Ishikawa (cell line): ENCODE results near the gene ATP8B2.
A peak's percentile ranks its signal among the peaks of the same experiment; 100 is the strongest.

Experiments used
- CEBPB ChIP-seq: IDR thresholded peaks from 2 replicates; pipeline ENCODE4 v1.6.1; 2012
- CREB1 ChIP-seq: IDR thresholded peaks from 2 replicates; pipeline ENCODE4 v1.6.1; 2012; ENCODE audit warnings: low read depth
- EGR1 ChIP-seq: IDR thresholded peaks from 2 replicates; pipeline ENCODE4 v1.6.1; 2012
- EP300 ChIP-seq: IDR thresholded peaks from 2 replicates; pipeline ENCODE4 v1.6.1; 2012; ENCODE audit warnings: borderline replicate concordance
- FOXM1 ChIP-seq: IDR thresholded peaks from 2 replicates; pipeline ENCODE4 v1.6.1; 2012; ENCODE audit warnings: low read depth, borderline replicate concordance
- MAX ChIP-seq: IDR thresholded peaks from 2 replicates; pipeline ENCODE4 v1.6.1; 2012
- NFIC ChIP-seq: IDR thresholded peaks from 2 replicates; pipeline ENCODE4 v1.6.1; 2012
- RAD21 ChIP-seq: IDR thresholded peaks from 2 replicates; pipeline ENCODE4 v1.6.1; 2012; ENCODE audit warnings: low read depth
- TAF1 ChIP-seq: IDR thresholded peaks from 2 replicates; pipeline ENCODE4 v1.6.1; 2012; ENCODE audit warnings: low read depth, mild to moderate bottlenecking
- TCF12 ChIP-seq: IDR thresholded peaks from 2 replicates; pipeline ENCODE4 v1.6.1; 2012; ENCODE audit warnings: low read depth
- TEAD4 ChIP-seq: IDR thresholded peaks from 2 replicates; pipeline ENCODE4 v1.6.1; 2012
- USF1 ChIP-seq: IDR thresholded peaks from 2 replicates; pipeline ENCODE4 v1.6.1; 2012
- YY1 ChIP-seq: IDR thresholded peaks from 2 replicates; pipeline ENCODE4 v1.6.1; 2012; ENCODE audit warnings: low read depth
- ZBTB7A ChIP-seq: IDR thresholded peaks from 2 replicates; pipeline ENCODE4 v1.6.1; 2012; ENCODE audit warnings: low read depth
- TF ChIP-seq, protein P1 (sequence below): IDR thresholded peaks from 2 replicates; pipeline ENCODE4 v1.6.1; 2012; ENCODE audit warnings: low read depth, mild to moderate bottlenecking

Gene ATP8B2

GRCh38 chr1:154295408-154296235, 29.7 kb upstream of the ATP8B2 start:
- TF ChIP-seq YY1 = no peak
- peak; percentile 11; the same call in 1 of the 2 replicates for TF ChIP-seq USF1

DNA sequence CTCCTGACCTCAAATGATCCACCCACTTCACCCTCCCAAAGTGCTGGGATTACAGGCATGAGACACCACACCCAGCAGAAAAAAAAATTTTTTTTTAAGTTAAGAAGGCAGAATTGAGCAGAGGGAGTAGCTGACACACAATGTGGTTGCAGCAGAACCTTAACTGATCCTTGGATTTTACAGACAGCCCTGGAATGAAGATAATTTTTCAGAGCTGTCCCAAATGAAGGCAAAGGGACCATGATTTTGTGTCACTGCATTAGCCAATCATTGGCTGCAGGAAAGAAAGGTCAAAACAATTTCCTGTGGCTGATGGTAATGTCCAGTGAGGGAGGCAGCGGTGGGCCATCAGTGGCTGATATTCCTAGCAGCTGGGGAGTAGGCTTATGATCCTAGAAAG, 23.7 kb upstream of the ATP8B2 start:
- TF ChIP-seq TEAD4 = no peak
- no peak for TF ChIP-seq ZBTB7A
- TF ChIP-seq NFIC = no peak

GRCh38 chr1:154304664-154305337, 20.5 kb upstream of the ATP8B2 start:
- TF ChIP-seq YY1 (no peak), TAF1 (no peak), NFIC (no peak), ZBTB7A (no peak), USF1 (no peak)

DNA sequence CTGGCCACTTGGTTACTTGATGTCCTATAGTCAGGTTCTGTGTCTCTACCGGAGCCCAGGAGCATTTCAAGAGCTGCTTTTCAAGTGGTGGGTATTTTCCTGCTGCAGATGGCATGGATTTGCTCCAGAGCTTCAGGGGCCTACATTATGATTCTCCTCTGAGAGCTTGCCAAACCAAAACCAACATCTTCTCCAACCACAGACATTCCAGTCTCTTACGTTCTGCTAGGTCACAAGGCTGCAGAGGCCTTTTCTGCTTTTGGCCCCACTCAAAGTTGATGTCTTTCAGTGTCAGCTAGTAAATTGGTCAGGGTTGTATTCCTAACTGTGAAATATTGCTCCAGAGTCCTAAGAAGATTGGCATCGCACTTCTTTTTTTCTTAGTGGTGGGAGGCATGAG, 19.2 kb upstream of the ATP8B2 start:
- TF ChIP-seq USF1 = no peak
- TF ChIP-seq EGR1 = no peak
- TF ChIP-seq TAF1 = no peak
- no peak for TF ChIP-seq RAD21
- no peak for TF ChIP-seq CEBPB
- no peak for TF ChIP-seq MAX
- TF ChIP-seq FOXM1 = no peak
- TF ChIP-seq TCF12 = no peak
- no peak for TF ChIP-seq NFIC
- TF ChIP-seq EP300 = no peak
- TF ChIP-seq ZBTB7A = no peak
- TF ChIP-seq, protein P1, sequence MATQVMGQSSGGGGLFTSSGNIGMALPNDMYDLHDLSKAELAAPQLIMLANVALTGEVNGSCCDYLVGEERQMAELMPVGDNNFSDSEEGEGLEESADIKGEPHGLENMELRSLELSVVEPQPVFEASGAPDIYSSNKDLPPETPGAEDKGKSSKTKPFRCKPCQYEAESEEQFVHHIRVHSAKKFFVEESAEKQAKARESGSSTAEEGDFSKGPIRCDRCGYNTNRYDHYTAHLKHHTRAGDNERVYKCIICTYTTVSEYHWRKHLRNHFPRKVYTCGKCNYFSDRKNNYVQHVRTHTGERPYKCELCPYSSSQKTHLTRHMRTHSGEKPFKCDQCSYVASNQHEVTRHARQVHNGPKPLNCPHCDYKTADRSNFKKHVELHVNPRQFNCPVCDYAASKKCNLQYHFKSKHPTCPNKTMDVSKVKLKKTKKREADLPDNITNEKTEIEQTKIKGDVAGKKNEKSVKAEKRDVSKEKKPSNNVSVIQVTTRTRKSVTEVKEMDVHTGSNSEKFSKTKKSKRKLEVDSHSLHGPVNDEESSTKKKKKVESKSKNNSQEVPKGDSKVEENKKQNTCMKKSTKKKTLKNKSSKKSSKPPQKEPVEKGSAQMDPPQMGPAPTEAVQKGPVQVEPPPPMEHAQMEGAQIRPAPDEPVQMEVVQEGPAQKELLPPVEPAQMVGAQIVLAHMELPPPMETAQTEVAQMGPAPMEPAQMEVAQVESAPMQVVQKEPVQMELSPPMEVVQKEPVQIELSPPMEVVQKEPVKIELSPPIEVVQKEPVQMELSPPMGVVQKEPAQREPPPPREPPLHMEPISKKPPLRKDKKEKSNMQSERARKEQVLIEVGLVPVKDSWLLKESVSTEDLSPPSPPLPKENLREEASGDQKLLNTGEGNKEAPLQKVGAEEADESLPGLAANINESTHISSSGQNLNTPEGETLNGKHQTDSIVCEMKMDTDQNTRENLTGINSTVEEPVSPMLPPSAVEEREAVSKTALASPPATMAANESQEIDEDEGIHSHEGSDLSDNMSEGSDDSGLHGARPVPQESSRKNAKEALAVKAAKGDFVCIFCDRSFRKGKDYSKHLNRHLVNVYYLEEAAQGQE = no peak
- TF ChIP-seq TEAD4 = no peak
- no peak for TF ChIP-seq YY1
- no peak for TF ChIP-seq CREB1

DNA sequence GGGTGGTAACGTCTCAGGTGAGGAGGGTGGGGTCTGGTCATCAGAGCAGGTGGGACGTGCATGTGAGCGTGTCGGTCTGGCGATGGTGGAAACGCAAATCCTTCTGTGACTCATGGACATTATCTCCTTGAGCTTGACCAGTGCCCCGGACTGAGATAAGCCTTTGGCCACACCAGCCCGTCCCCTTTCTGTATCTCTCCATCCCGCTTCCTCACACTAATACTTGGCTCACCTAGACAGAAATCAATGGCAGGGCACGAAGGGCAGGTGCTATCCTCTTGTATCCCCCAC, 12.3 kb upstream of the ATP8B2 start:
- TF ChIP-seq MAX (no peak), TEAD4 (no peak), TAF1 (no peak), RAD21 (no peak), EGR1 (no peak), TCF12 (no peak), USF1 (no peak), CREB1 (no peak), EP300 (no peak), CEBPB (no peak), ZBTB7A (no peak), FOXM1 (no peak), YY1 (no peak)
- TF ChIP-seq, protein P1 = no peak

GRCh38 chr1:154316704-154317103, 8.6 kb upstream of the ATP8B2 start:
- TF ChIP-seq CREB1 (no peak), EGR1 (no peak), RAD21 (no peak), CEBPB (no peak), ZBTB7A (no peak), YY1 (no peak), TCF12 (no peak), NFIC (no peak), TAF1 (no peak), USF1 (no peak), FOXM1 (no peak), EP300 (no peak), MAX (no peak), TEAD4 (no peak)
- TF ChIP-seq, protein P1 = no peak
